H1 (cell line): Measurements from ENCODE around the gene TRAPPC5. TPM values are rescaled to one million over a fixed set of nuclear protein-coding genes. Genes with fewer than 3 reads are reported as not detected.

Experiments used
- CTCF ChIA-PET: fragments of 300-600 bp; sonication (Branson Sonifier 250); formaldehyde crosslinking; loops from one replicate; lab custom pipeline; 2021; ENCODE audit not compliant: partially characterized antibody; lab: Charles Lee
- POLR2A ChIA-PET: fragments of 300-600 bp; sonication (Branson Sonifier 250); formaldehyde crosslinking; loops from one replicate; lab custom pipeline; 2021; ENCODE audit warnings: inconsistent platforms; ENCODE audit not compliant: partially characterized antibody; lab: Charles Lee
- DNase-seq, 2 experiments: peaks; one replicate each; pipeline versions ENCODE4 v3.0.0 to v3.0.0-alpha.2; 2010 to 2022; ENCODE audit warnings: low spot score in 2 of 2, low read depth in 1 of 2, mixed read lengths in 1 of 2
- FAIRE-seq: peaks from 2 replicates; lab custom pipeline; 2011; peaks lifted over from hg19 to GRCh38; lab: Jason Lieb, UNC
- H2AFZ ChIP-seq: 2 replicates; pipeline ENCODE4 v1.8.1; 2012; ENCODE audit warnings: low read length, inconsistent platforms
- H2AK5ac ChIP-seq: 2 replicates; pipeline ENCODE4 v1.6.1; 2013; ENCODE audit warnings: low read depth, low read length
- H2BK120ac ChIP-seq: replicated peaks from 2 replicates; pipeline ENCODE3; 2013; ENCODE audit warnings: low read depth, low read length, inconsistent platforms
- H2BK12ac ChIP-seq: 2 replicates; pipeline ENCODE4 v1.6.1; 2013; ENCODE audit warnings: low read depth, low read length
- H2BK15ac ChIP-seq: 2 replicates; pipeline ENCODE4 v1.6.1; 2013; ENCODE audit warnings: low read length
- H2BK20ac ChIP-seq: 2 replicates; pipeline ENCODE4 v1.6.1; 2013; ENCODE audit warnings: low read length
- H2BK5ac ChIP-seq: 2 replicates; pipeline ENCODE4 v1.6.1; 2013; ENCODE audit warnings: low read depth, low read length
- H3K14ac ChIP-seq: 2 replicates; pipeline ENCODE4 v1.6.1; 2013; ENCODE audit warnings: inconsistent platforms; ENCODE audit not compliant: insufficient read length
- H3K18ac ChIP-seq: 2 replicates; pipeline ENCODE4 v1.6.1; 2013; ENCODE audit warnings: low read length; ENCODE audit errors: extremely low read depth
- H3K23ac ChIP-seq: 2 replicates; pipeline ENCODE4 v1.6.1; 2013; ENCODE audit warnings: inconsistent platforms; ENCODE audit not compliant: insufficient read length
- H3K23me2 ChIP-seq: 2 replicates; pipeline ENCODE4 v1.6.1; 2013; ENCODE audit warnings: low read depth, low read length
- H3K27ac ChIP-seq: 2 replicates; pipeline ENCODE4 v1.6.1; 2011; ENCODE audit warnings: low read depth, low read length, inconsistent platforms
- H3K27me3 ChIP-seq, 4 experiments: replicated peaks in 1 of 4; 1 replicate in 1 of 4; 2 replicates in 3 of 4; pipeline versions ENCODE4 v1.6.1 to v1.8.1; 2011 to 2013; ENCODE audit warnings: low read length in 3 of 4, mild to moderate bottlenecking in 3 of 4, inconsistent platforms in 2 of 4, mixed read lengths in 2 of 4, moderate library complexity in 1 of 4; ENCODE audit not compliant: control insufficient read depth in 3 of 4, insufficient read depth in 3 of 4; ENCODE audit errors: extremely low read depth in 1 of 4
- H3K36me3 ChIP-seq, 4 experiments: 2 replicates each; pipeline versions ENCODE4 v1.6.1 to v1.8.1; 2011 to 2013; ENCODE audit warnings: mild to moderate bottlenecking in 4 of 4, low read length in 3 of 4, moderate library complexity in 2 of 4, control low read depth in 1 of 4, inconsistent platforms in 1 of 4; ENCODE audit not compliant: insufficient read depth in 4 of 4, control insufficient read depth in 2 of 4
- H3K4ac ChIP-seq: replicated peaks from 2 replicates; pipeline ENCODE3; 2013; ENCODE audit warnings: low read length, low read depth, mixed read lengths, inconsistent platforms; ENCODE audit not compliant: insufficient read length
- H3K4me1 ChIP-seq, 4 experiments: replicated peaks in 1 of 4; 1 replicate in 1 of 4; 2 replicates in 3 of 4; pipeline versions ENCODE4 v1.6.1 to v1.8.1; 2011 to 2013; ENCODE audit warnings: low read length in 3 of 4, inconsistent platforms in 2 of 4, mixed read lengths in 1 of 4; ENCODE audit not compliant: insufficient read depth in 4 of 4, control insufficient read depth in 3 of 4
- H3K4me2 ChIP-seq, 2 experiments: 2 replicates each; pipeline versions ENCODE4 v1.6.1 to v1.8.1; 2011 to 2013; ENCODE audit warnings: low read depth in 2 of 2, low read length in 2 of 2, control low read depth in 1 of 2, inconsistent platforms in 1 of 2, mild to moderate bottlenecking in 1 of 2; ENCODE audit not compliant: insufficient read depth in 1 of 2
- H3K4me3 ChIP-seq, 4 experiments: fragments of 200-600, 300-600 bp in 1 of 4; sonication (generic), shearing (Covaris generic), sonication (Bioruptor Twin) in 1 of 4; 2 replicates each; pipeline versions ENCODE4 v1.5.1 to v1.8.1; 2011 to 2016; ENCODE audit warnings: low read length in 4 of 4, low read depth in 3 of 4, control low read depth in 2 of 4, inconsistent platforms in 2 of 4, mild to moderate bottlenecking in 2 of 4, mixed read lengths in 1 of 4, moderate library complexity in 1 of 4; ENCODE audit not compliant: insufficient read depth in 2 of 4; ENCODE audit errors: extremely low read depth in 1 of 4
- H3K56ac ChIP-seq: replicated peaks from 2 replicates; pipeline ENCODE3; 2013; ENCODE audit warnings: low read depth, mild to moderate bottlenecking, mixed read lengths, low read length, inconsistent platforms; ENCODE audit not compliant: insufficient read length
- H3K79me1 ChIP-seq: 2 replicates; pipeline ENCODE4 v1.6.1; 2013; ENCODE audit warnings: low read depth, low read length, control low read depth
- H3K79me2 ChIP-seq, 2 experiments: 2 replicates each; pipeline versions ENCODE4 v1.6.1 to v1.8.1; 2012 to 2013; ENCODE audit warnings: low read length in 2 of 2, mild to moderate bottlenecking in 2 of 2, inconsistent platforms in 1 of 2; ENCODE audit not compliant: insufficient read depth in 2 of 2, control insufficient read depth in 1 of 2
- H3K9ac ChIP-seq, 4 experiments: replicated peaks in 1 of 4; 1 replicate in 1 of 4; 2 replicates in 3 of 4; pipeline versions ENCODE4 v1.6.1 to v1.8.1; 2011 to 2013; ENCODE audit warnings: low read depth in 3 of 4, low read length in 3 of 4, control low read depth in 2 of 4, mild to moderate bottlenecking in 2 of 4, moderate library complexity in 2 of 4, inconsistent platforms in 1 of 4; ENCODE audit errors: extremely low read depth in 1 of 4
- H3K9me3 ChIP-seq, 2 experiments: 2 replicates each; pipeline versions ENCODE4 v1.6.1 to v1.8.1; 2012 to 2013; ENCODE audit warnings: mild to moderate bottlenecking in 2 of 2, moderate library complexity in 2 of 2, control low read depth in 1 of 2, inconsistent platforms in 1 of 2, low read depth in 1 of 2, low read length in 1 of 2, mixed read lengths in 1 of 2; ENCODE audit not compliant: insufficient read depth in 2 of 2
- H4K20me1 ChIP-seq, 2 experiments: replicated peaks in 1 of 2; 2 replicates each; pipeline versions ENCODE3 to v1.8.1; 2011 to 2013; ENCODE audit warnings: inconsistent platforms in 2 of 2, low read length in 2 of 2, mild to moderate bottlenecking in 1 of 2; ENCODE audit not compliant: insufficient read depth in 2 of 2, control insufficient read depth in 1 of 2
- H4K5ac ChIP-seq: 2 replicates; pipeline ENCODE4 v1.6.1; 2013; ENCODE audit warnings: low read length, low read depth, mixed read lengths, inconsistent platforms; ENCODE audit not compliant: insufficient read length
- H4K8ac ChIP-seq: 2 replicates; pipeline ENCODE4 v1.8.0; 2013; ENCODE audit warnings: mild to moderate bottlenecking, moderate library complexity, low read length, inconsistent platforms; ENCODE audit not compliant: insufficient read depth; ENCODE audit errors: extremely low read depth
- H4K91ac ChIP-seq: replicated peaks from 2 replicates; pipeline ENCODE3; 2013; ENCODE audit warnings: low read length, mixed read lengths, inconsistent platforms; ENCODE audit not compliant: insufficient read length
- CBX5 ChIP-seq: fragments of 300-800, 300-1000 bp; sonication (generic); IDR thresholded peaks from 2 replicates; pipeline ENCODE4 v1.7.1; 2016; ENCODE audit warnings: antibody characterized with exemption, low read length, low read depth
- CBX8 ChIP-seq: fragments of 300-800, 300-1000 bp; sonication (generic); IDR thresholded peaks from 2 replicates; pipeline ENCODE4 v1.7.1; 2016; ENCODE audit warnings: low read depth, low read length, borderline replicate concordance
- JUN ChIP-seq: IDR thresholded peaks from 2 replicates; pipeline ENCODE4 v1.6.1; 2011; ENCODE audit warnings: low read depth, mild to moderate bottlenecking, improper control_type of control experiment, low read length
- KDM5A ChIP-seq: fragments of 200-600 bp; IDR thresholded peaks from 2 replicates; pipeline ENCODE4 v1.7.1; 2012; ENCODE audit warnings: mild to moderate bottlenecking, low read length, inconsistent platforms, mixed read lengths
- MAFK ChIP-seq: IDR thresholded peaks from 2 replicates; pipeline ENCODE4 v1.6.1; 2012; ENCODE audit warnings: low read depth, mild to moderate bottlenecking, improper control_type of control experiment, low read length
- NRF1 ChIP-seq: IDR thresholded peaks from 2 replicates; pipeline ENCODE4 v1.6.1; 2011; ENCODE audit warnings: mild to moderate bottlenecking, low read depth, low read length, improper control_type of control experiment
- POU5F1 ChIP-seq: IDR thresholded peaks from 2 replicates; pipeline ENCODE4 v1.6.1; 2011; ENCODE audit warnings: low read depth, mild to moderate bottlenecking, low read length, moderate library complexity
- RBBP5 ChIP-seq: IDR thresholded peaks from 2 replicates; pipeline ENCODE4 v1.7.1; 2012; ENCODE audit warnings: low read depth, mild to moderate bottlenecking, inconsistent platforms, low read length, moderate library complexity, borderline replicate concordance
- SAP30 ChIP-seq: fragments of 300-600 bp; sonication (generic); IDR thresholded peaks from 2 replicates; pipeline ENCODE4 v1.7.1; 2012; ENCODE audit warnings: low read length, moderate library complexity, mild to moderate bottlenecking, inconsistent platforms; ENCODE audit not compliant: insufficient read depth, insufficient replicate concordance
- SUZ12 ChIP-seq: fragments of 200-600 bp; sonication (generic); IDR thresholded peaks from 2 replicates; pipeline ENCODE4 v1.6.1; 2012; ENCODE audit warnings: mild to moderate bottlenecking, inconsistent platforms, low read length, moderate library complexity, mixed read lengths
- TEAD4 ChIP-seq: IDR thresholded peaks from 2 replicates; pipeline ENCODE4 v1.6.1; 2012; ENCODE audit warnings: low read depth, low read length, inconsistent platforms, mixed read lengths
- WGBS, 2 experiments: shearing (Covaris generic) in 1 of 2; methylation state at CpG; one replicate each; pipeline versions ENCODE4 v1.1.6 to v1.1.7; 2013 to 2015; ENCODE audit warnings: low lambda C conversion rate in 2 of 2, mixed read lengths in 2 of 2, inconsistent platforms in 1 of 2, low coverage in 1 of 2, missing lambda C conversion rate in 1 of 2; ENCODE audit not compliant: insufficient replicate concordance in 2 of 2, insufficient coverage in 1 of 2, insufficient read length in 1 of 2; ENCODE audit errors: extremely low coverage in 1 of 2, missing lambda C conversion rate in 1 of 2; 5-methylcytosine and 5-hydroxymethylcytosine counted together
- polyA plus RNA-seq, 7 experiments: library from polyadenylated mRNA; depleted of rRNA in 3 of 7; stranded (reverse) in 5 of 7; unstranded in 2 of 7; fragments of >200 nt in 5 of 7; fragments of 200-250 nt in 2 of 7; gene quantifications; 1 replicate in 5 of 7; 2 replicates in 1 of 7; 4 replicates in 1 of 7; pipeline versions ENCODE4 v1.2.1 to v1.2.3, GENCODE V29; 2011 to 2013; ENCODE audit warnings: missing spikeins in 2 of 7, mixed read lengths in 2 of 7
- total RNA-seq: library from RNA; stranded (reverse); fragmentation: NEBNext Ultra II Directional; extraction: Animal tissue kit (Norgen Biotek cat#: 25700); gene quantifications from 2 replicates; pipeline ENCODE4 v1.2.1, GENCODE V29; 2021
- TF ChIP-seq, protein P1 (sequence below), 3 experiments: IDR thresholded peaks; 1 replicate in 2 of 3; 2 replicates in 1 of 3; pipeline versions ENCODE4 v1.5.1 to v1.6.1; 2011; ENCODE audit warnings: low read length in 3 of 3, mild to moderate bottlenecking in 3 of 3, inconsistent platforms in 2 of 3, low read depth in 1 of 3, moderate library complexity in 1 of 3; ENCODE audit not compliant: insufficient read depth in 1 of 3; ENCODE audit errors: control extremely low read depth in 1 of 3

TRAPPC5 gene
- total and polyA plus RNA-seq, 2 of the 8 experiments (the other 6 are each of a cell fraction or from before 2014, with no cell fraction given) = 109 to 120 TPM

DNA sequence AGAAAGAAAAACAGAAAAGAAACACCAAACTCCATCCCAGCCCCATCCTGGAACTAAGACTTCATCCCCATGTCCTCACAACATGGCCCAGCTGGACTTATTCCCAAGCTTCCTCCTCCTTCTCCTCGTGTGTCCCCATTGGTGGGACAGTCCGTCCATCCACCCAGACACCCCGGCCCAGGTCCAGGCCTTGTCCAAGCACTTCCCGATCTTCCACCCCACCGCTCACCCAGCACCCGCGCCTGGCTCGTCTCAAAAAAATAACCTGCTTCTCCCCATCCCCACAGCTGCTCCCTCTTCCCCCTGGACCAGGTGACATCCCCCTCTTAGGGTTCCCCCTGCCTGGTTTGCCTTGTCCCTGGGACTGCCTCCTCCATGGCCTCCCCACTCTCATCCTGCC lies 22.7 kb downstream of the TRAPPC5 start:
- FAIRE-seq (no peak), DNase-seq (no peak)
- H4K5ac ChIP-seq = no peak overlapping the region
- no peak overlapping the region for H2BK15ac ChIP-seq
- H2BK20ac ChIP-seq = no peak overlapping the region
- ChIA-PET POLR2A (no interaction called here), CTCF (interaction anchor here (0.7 to 1.0 kb wide), 3 partner anchors 9 to 1809 kb away, joined by 3 to 4 read pairs (median 3); partner anchors contain the start of gene TRAPPC5)
- H3K23ac ChIP-seq = no peak overlapping the region
- no peak overlapping the region for H3K18ac ChIP-seq
- no peak overlapping the region for H3K9ac ChIP-seq
- 0 out of 2 replicates have a peak, but pooled peaks cover 1% of the 10 kb centered on the region for H3K23me2 ChIP-seq
- no peaks in the 10 kb centered on the region for H3K9me3 ChIP-seq
- no peaks in the 10 kb centered on the region for H3K36me3 ChIP-seq
- no peak overlapping the region for H4K8ac ChIP-seq
- no peaks in the 10 kb centered on the region for H3K79me2 ChIP-seq
- no peaks in the 10 kb centered on the region for H4K20me1 ChIP-seq
- H2BK5ac ChIP-seq = no peak overlapping the region
- no peak overlapping the region for H3K56ac ChIP-seq
- H4K91ac ChIP-seq = no peak overlapping the region
- H2BK12ac ChIP-seq = no peak overlapping the region
- H2AFZ ChIP-seq = no peak overlapping the region
- H3K4ac ChIP-seq = no peak overlapping the region
- H3K4me1 ChIP-seq = peaks cover 0 to 5% (median 3%) of the 10 kb centered on the region in 4 experiments; a peak in 5 of 7 replicates
- 80% methylated on average over 5 of the region's 8 CpGs; no CpG with 5 or more reads in 1 of the 2 experiments for WGBS, 2 experiments
- H2BK120ac ChIP-seq = no peak overlapping the region
- H3K79me1 ChIP-seq = no peaks in the 10 kb centered on the region
- H3K27ac ChIP-seq = no peak overlapping the region
- H3K27me3 ChIP-seq = no peaks in the 10 kb centered on the region; a peak in 1 of 7 replicates
- H3K14ac ChIP-seq = no peak overlapping the region
- H3K4me3 ChIP-seq = no peak overlapping the region
- no peak overlapping the region for H3K4me2 ChIP-seq
- no peak overlapping the region for H2AK5ac ChIP-seq
- TF ChIP-seq, protein P1, sequence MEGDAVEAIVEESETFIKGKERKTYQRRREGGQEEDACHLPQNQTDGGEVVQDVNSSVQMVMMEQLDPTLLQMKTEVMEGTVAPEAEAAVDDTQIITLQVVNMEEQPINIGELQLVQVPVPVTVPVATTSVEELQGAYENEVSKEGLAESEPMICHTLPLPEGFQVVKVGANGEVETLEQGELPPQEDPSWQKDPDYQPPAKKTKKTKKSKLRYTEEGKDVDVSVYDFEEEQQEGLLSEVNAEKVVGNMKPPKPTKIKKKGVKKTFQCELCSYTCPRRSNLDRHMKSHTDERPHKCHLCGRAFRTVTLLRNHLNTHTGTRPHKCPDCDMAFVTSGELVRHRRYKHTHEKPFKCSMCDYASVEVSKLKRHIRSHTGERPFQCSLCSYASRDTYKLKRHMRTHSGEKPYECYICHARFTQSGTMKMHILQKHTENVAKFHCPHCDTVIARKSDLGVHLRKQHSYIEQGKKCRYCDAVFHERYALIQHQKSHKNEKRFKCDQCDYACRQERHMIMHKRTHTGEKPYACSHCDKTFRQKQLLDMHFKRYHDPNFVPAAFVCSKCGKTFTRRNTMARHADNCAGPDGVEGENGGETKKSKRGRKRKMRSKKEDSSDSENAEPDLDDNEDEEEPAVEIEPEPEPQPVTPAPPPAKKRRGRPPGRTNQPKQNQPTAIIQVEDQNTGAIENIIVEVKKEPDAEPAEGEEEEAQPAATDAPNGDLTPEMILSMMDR (IDR thresholded peaks at IDR 0.05; ENCODE audit: control extremely low read depth in 1 of 3, insufficient read depth in 1 of 3, low read depth in 1 of 3, low read length in 3 of 3) = no peak
- TF ChIP-seq NRF1 (no peak), JUN (no peak), TEAD4 (no peak), SAP30 (no peak), CBX8 (no peak), POU5F1 (no peak), CBX5 (no peak), RBBP5 (no peak), SUZ12 (no peak), KDM5A (no peak), MAFK (no peak)
